RPMI8226 (cell line): Measurements from ENCODE around the gene OR8S1.
"Not testable (repeated sequence)": the region's sequence is repeated elsewhere in the genome, so short reads cannot be mapped to it uniquely, and the experiment has no call there.

Source experiments
- DNase-seq: peaks from one replicate; pipeline ENCODE4 v3.0.0-alpha.2; 2015

Gene OR8S1

GRCh38 chr12:48525332-48525731 lies at the start of gene OR8S1:
TSS of gene OR8S1 (plus strand) at chr12:48525632. CDS start at chr12:48525632, 0 bp downstream.
- no peak for DNase-seq

GRCh38 chr12:48482198-48482597 lies 43.2 kb upstream of the OR8S1 start, which contains the start of gene C12orf54:
TSS of gene C12orf54 (plus strand) at chr12:48482498. CDS start at chr12:48483297, 799 bp downstream.
- no peak for DNase-seq

GRCh38 chr12:48482930-48483329 lies 42.5 kb upstream of the OR8S1 start:
- DNase-seq = no peak

- no peak for DNase-seq
These were observed 39.2 kb upstream of the OR8S1 start for GRCh38 chr12:48486261-48486660.

- no peak for DNase-seq
These were observed 38.8 kb upstream of the OR8S1 start for GRCh38 chr12:48486679-48487078.

- DNase-seq = no peak
These were observed 36.4 kb upstream of the OR8S1 start for GRCh38 chr12:48489012-48489411.

- DNase-seq = not testable (repeated sequence)
These were observed 36.0 kb upstream of the OR8S1 start for GRCh38 chr12:48489456-48489855.

- not testable (repeated sequence) for DNase-seq
These were observed 25.2 kb upstream of the OR8S1 start for GRCh38 chr12:48500281-48500680.

GRCh38 chr12:48506836-48507235 lies 18.6 kb upstream of the OR8S1 start:
- not testable (repeated sequence) for DNase-seq

- DNase-seq = no peak
These were observed 16.4 kb upstream of the OR8S1 start for GRCh38 chr12:48508987-48509386.

- DNase-seq = no peak
These were observed 15.3 kb upstream of the OR8S1 start for GRCh38 chr12:48510111-48510510.

GRCh38 chr12:48512855-48513254 lies 12.6 kb upstream of the OR8S1 start:
- DNase-seq = no peak

- no peak for DNase-seq
These were observed 10.7 kb upstream of the OR8S1 start for GRCh38 chr12:48514728-48515127.

GRCh38 chr12:48520381-48520780 lies 5.1 kb upstream of the OR8S1 start:
- not testable (repeated sequence) for DNase-seq

GRCh38 chr12:48527891-48528670 lies 2.6 kb downstream of the OR8S1 start:
- DNase-seq = no peak

- no peak for DNase-seq
These were observed 7.2 kb downstream of the OR8S1 start for GRCh38 chr12:48532601-48533000.

- no peak for DNase-seq
These were observed 11.2 kb downstream of the OR8S1 start for GRCh38 chr12:48536602-48537001.

GRCh38 chr12:48542300-48542928 lies 17.0 kb downstream of the OR8S1 start:
- peak; percentile 17 for DNase-seq

- no peak for DNase-seq
These were observed 20.5 kb downstream of the OR8S1 start for GRCh38 chr12:48545833-48546469.

- DNase-seq = not testable (repeated sequence)
These were observed 21.6 kb downstream of the OR8S1 start for GRCh38 chr12:48547012-48547411.

GRCh38 chr12:48551636-48552035 lies 26.2 kb downstream of the OR8S1 start:
- not testable (repeated sequence) for DNase-seq

GRCh38 chr12:48553666-48554343 lies 28.4 kb downstream of the OR8S1 start:
- peak; percentile 35 for DNase-seq

- no peak for DNase-seq
These were observed 31.2 kb downstream of the OR8S1 start for GRCh38 chr12:48556631-48557030.
